ENCODE measurements around the gene CCDC192.
"Not testable (repeated sequence)": the region's sequence is repeated elsewhere in the genome, so short reads cannot be mapped to it uniquely, and the experiment has no call there.

CCDC192 gene

GRCh38 chr5:127847641-127848040 is 144.4 kb downstream of the CCDC192 start:
- DNase-seq (ENCODE audit: low spot score): not testable (repeated sequence)

- DNase-seq (ENCODE audit: low spot score): no peak
These were observed 144.9 kb downstream of the CCDC192 start for GRCh38 chr5:127848098-127848497.

GRCh38 chr5:127849408-127849807 is 146.2 kb downstream of the CCDC192 start:
- DNase-seq (ENCODE audit: low spot score): no peak

GRCh38 chr5:127849891-127850290 is 146.7 kb downstream of the CCDC192 start:
- DNase-seq (ENCODE audit: low spot score): no peak

- no peak for DNase-seq (ENCODE audit: low spot score)
These were observed 148.8 kb downstream of the CCDC192 start for GRCh38 chr5:127851964-127852363.

GRCh38 chr5:127854520-127854919 is 151.3 kb downstream of the CCDC192 start:
- no peak for DNase-seq (ENCODE audit: low spot score)

GRCh38 chr5:127856292-127856691 is 153.1 kb downstream of the CCDC192 start:
- DNase-seq (ENCODE audit: low spot score): no peak

GRCh38 chr5:127858116-127858784 is 155.1 kb downstream of the CCDC192 start:
- DNase-seq (ENCODE audit: low spot score): peak; percentile 40

GRCh38 chr5:127860291-127860690 is 157.1 kb downstream of the CCDC192 start:
- DNase-seq (ENCODE audit: low spot score): no peak

GRCh38 chr5:127863161-127863560 is 160.0 kb downstream of the CCDC192 start:
- DNase-seq (ENCODE audit: low spot score): no peak

- DNase-seq (ENCODE audit: low spot score): no peak
These were observed 160.6 kb downstream of the CCDC192 start for GRCh38 chr5:127863610-127864395.

- DNase-seq (ENCODE audit: low spot score): no peak
These were observed 161.3 kb downstream of the CCDC192 start for GRCh38 chr5:127864511-127864910.

- no peak for DNase-seq (ENCODE audit: low spot score)
These were observed 162.1 kb downstream of the CCDC192 start for GRCh38 chr5:127865273-127865672.

GRCh38 chr5:127867022-127867783 is 164.0 kb downstream of the CCDC192 start:
- DNase-seq (ENCODE audit: low spot score): no peak

- DNase-seq (ENCODE audit: low spot score): peak; percentile 65
These were observed 167.7 kb downstream of the CCDC192 start for GRCh38 chr5:127870914-127871313.

- DNase-seq (ENCODE audit: low spot score): no peak
These were observed 168.4 kb downstream of the CCDC192 start for GRCh38 chr5:127871503-127872153.

- no peak for DNase-seq (ENCODE audit: low spot score)
These were observed 169.3 kb downstream of the CCDC192 start for GRCh38 chr5:127872494-127872893.

GRCh38 chr5:127875235-127876021 is 172.2 kb downstream of the CCDC192 start:
- peak; percentile 81 for DNase-seq (ENCODE audit: low spot score)

- no peak for DNase-seq (ENCODE audit: low spot score)
These were observed 173.2 kb downstream of the CCDC192 start for GRCh38 chr5:127876384-127876783.

- peak; percentile 42 for DNase-seq (ENCODE audit: low spot score)
These were observed 175.1 kb downstream of the CCDC192 start for GRCh38 chr5:127878174-127878750.

- DNase-seq (ENCODE audit: low spot score): no peak
These were observed 181.2 kb downstream of the CCDC192 start for GRCh38 chr5:127884416-127884815.

Data from Ammon's horn (tissue), 1 donor.